Right renal cortex interstitium (tissue), 3 donors: ENCODE measurements around the gene LARP1. TPM values are rescaled to one million over a fixed set of nuclear protein-coding genes. Genes with fewer than 3 reads are reported as not detected.
"Not testable (repeated sequence)": the region's sequence is repeated elsewhere in the genome, so short reads cannot be mapped to it uniquely, and the experiment has no call there.

ENCODE experiments used
- DNase-seq, 3 donors: peaks; one replicate each; pipeline ENCODE4 v3.0.0-alpha.2; 2013; ENCODE audit warnings: low read depth in 3 of 3, low spot score in 2 of 3
- polyA plus RNA-seq, 3 donors: library from polyadenylated mRNA; unstranded; fragments of 120-200 nt; gene quantifications; one replicate each; pipeline ENCODE4 v1.2.1, GENCODE V29; 2013; ENCODE audit not compliant: insufficient read length in 3 of 3

Gene LARP1
- 100 to 1,000 TPM; 133 to 135 (median 133) TPM for polyA plus RNA-seq

DNA sequence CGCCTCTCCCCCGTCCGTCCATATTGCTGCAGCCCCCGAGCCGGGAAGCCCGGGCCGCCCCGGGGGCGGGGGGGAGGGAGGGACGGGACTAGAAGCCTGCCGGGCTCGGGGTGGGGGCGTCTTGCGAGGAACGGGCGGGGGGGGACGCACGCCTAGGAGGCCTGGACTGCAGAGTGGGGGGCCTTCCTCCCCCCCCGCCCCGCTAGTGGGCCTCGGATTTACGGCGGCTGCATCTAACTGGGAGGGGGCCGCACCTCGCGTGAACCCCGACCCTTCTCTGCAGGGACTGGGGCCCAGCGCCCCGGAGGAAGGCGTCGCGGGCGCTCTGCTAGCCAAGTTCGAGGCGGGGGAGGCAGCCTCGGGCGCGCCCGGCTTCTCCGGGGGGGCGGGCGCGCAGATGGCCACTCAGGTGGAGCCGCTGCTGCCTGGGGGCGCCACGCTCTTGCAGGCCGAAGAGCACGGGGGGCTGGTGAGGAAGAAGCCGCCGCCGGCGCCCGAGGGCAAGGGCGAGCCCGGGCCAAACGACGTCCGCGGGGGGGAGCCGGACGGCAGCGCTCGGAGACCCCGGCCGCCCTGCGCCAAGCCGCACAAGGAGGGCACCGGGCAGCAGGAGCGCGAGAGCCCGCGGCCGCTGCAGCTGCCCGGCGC, at the start of gene LARP1:
TSS of gene LARP1 (plus strand) at position 17 of the 648 bp plus-strand sequence. CDS start at position 398, 381 bp downstream.
- no peak for DNase-seq

DNA sequence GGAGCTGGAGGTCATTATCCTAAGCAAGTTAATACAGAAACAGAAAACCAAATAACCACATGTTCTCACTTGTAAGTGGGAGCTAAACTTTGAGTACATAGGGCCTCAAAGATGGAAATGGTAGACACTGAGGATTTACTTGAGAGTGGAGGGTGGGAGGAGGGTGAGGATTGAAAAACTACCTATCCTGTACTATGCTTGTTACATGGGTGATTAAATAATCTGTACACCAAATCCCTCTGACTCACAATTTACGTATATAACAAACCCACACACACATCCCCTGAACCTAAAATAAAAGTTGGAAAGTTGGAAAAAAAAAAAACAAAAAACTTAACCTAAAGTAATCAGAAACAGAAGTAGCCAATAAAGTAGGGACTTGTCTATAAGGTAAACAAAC, 48.8 kb upstream of the LARP1 start:
- DNase-seq: no peak

DNA sequence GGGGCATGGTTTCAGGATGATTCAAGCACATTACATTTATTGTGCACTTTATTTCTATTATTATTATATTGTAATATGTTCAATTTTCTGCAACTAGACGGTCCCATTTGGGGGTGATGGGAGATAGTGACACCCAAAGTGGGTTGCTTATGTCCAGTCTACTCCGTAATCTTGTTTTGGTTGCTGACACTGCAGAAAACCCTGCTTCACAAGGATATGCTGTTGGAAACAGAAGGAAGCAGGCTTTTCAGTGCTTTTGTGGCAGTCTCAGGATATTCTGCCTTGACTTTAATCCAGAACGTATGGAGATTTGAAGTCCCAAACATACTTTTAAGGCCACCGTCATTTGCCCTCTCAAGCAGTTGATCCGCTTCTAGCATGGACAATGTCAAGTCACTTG, 47.5 kb upstream of the LARP1 start:
- DNase-seq: no peak

DNA sequence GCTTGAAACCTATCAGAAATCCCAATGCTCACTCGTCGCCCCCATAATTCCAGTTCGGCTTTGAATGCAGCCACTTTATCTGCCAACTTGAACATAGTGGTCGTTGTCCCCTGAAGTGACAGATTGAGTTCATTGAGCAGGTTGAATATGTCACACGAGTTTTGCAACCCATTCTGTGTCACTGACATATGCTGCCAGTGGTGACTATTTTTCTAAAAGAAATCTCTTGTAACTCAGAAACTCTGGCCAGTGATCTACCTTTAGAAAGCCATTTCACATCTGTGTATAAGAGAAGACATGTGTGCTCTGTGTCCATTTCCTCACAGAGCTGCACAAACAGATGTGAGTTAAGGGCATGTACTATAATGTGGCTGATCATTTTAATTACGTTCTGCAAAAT, 47.0 kb upstream of the LARP1 start:
- no peak for DNase-seq

DNA sequence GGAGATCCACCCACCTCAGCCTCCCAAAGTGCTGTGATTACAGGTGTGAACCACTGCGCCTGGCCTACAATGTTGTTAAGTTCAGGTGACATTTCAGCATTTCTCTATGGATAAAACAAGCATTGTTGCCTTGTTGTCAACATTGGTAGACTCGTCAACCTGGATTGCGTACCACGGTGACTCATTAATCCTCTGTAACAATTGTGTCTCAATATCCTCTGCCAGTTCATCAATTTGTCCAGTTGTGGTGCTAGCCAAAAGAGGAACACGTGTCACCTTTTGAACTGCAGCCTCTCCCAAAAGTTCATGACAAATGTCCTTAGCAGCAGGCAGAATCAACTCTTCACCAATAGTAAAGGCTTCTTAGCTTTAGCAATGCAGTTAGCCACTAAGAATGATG, 46.3 kb upstream of the LARP1 start:
- DNase-seq: no peak

DNA sequence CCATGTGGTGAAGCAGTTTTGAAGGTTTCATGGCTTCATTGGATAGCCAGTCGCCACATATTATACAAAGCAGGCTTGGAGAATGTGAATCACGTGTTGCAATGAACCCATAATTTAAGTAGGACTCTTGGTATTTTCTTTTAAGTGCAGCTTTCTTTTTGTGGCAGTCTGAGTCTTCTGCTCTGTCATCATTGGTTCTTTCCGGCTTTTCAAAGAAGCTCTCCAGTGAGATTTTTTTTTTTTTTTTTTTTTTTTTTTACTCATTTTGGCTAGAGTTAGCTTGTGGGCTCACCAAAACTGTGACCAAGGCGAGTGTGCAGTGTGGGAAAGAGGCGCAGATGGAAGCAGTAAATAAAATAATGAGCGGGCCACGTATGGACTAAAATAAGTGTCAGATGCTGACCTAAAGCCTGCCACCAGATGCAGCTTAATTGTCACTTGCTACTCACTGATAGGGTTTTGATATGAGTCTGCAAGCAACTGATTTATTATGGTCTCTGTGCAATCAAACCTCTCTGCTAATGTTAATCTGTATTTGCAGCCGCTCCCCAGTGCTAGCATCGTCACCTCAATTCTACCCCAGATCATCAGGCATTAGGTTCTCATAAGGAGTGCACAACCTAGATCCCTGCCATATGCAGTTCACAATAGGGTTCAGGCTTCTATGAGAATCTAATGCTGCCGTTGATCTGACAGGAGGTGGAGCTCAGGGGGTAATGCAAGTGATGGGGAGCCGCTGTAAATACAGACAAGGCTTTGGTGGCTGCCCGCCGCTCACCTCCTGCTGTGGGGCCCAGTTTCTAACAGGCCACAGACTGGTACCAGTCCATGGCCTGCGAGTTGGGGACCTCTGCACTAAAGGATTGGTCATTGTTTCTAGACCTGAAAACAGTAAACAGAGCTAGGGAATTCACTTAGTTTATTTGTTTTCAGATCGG, 45.5 kb upstream of the LARP1 start:
- no peak for DNase-seq

DNA sequence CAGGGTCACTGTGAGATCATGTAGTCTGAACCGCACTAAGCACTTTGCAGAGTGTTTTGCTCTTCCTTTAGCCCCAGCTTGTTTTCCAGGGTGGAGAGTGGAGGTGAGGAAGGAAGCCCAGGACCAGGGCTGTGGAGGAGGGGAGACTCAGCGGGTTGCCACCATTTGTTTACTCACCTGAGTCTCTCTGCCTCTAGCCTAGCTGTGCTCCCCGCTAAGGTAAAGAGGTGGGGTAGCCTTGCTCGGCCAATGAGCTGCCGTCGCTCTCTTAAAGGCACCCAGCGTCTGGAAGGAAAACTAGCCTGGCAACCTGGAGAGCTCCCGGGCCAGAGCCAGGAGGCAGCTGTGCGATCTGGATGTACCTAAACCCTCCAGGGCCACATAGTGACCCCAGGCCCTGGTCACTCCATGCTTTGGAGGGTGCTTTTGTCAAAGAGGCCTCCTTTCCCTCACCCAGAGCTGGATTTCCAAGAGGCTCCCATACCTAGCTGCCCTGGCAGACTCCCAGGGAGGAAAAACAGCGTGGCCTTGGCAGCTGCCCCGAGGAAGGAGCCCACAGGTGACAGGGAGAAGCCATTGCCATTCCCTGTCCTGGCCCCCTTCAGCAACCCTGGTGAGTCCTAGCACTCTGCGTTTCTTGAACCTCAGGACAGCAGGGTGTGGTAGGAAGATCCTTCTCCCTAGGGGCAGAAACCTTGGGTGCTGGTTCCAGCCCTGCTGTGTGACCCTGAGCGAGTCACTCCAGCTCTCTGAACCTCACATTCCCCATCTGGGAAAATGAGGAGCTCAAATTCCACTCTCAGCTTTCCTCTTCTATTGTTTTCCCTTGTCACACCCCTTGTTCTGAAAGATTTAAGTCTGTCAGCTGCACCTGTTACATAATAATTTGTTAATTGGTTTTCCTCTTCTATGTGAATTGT, 42.4 kb upstream of the LARP1 start:
- DNase-seq: no peak

DNA sequence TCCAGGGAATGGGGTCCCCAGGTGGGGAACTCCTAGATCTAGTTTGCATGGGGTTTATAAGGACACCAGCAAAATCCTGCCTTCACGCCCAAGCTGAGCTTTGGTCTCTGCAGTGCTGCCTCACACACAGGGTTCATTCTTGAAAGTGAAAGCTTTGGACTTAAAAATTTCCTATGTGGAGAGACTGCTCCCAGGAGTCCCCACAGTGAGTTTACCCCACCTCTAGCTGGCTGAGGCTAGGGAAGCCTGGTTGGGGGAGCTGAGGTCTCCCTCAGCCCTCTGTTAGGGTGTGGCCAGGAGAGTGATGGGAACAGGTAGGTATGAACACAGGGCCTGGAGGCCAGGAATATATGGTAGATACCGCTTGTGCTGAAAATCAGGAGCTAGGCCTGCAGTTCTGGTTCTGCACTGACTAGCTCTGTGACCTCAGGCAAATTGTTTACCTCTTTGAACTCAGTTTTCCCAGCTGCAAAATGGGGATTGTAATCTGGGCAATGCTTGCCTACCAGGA, 41.5 kb upstream of the LARP1 start:
- no peak for DNase-seq

DNA sequence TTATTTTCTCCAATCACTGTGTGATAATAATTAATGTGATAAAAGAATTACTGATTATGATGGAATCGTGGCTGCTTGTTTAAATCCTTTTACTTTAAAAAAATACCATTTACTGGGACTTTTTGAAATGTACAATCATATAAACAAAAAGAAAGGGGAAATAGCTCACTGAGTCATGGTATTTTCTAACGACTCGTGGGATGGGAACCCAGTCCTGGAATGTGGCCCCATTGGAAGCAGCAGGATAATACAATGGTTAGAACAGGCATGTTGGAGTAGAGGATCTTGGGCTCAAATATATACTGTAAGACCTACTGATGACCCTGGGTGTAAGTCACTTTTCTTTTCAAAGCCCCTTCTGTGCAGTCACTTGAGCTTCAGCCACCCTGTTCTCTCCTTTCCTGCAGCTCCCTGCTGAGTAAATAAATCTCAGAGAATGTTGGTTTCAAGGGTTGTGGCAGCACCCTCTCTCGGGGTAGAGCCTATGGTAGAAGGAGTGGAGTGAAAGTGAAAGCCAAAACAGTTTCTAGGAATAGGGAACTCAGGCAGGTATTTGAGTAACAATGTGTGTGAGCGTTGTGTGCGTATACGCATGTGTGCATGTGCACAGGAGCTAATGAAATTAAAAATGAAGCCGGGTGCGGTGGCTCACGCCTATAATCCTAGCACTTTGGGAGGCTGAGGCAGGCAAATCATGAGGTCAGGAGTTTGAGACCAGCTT, 40.8 kb upstream of the LARP1 start:
- no peak for DNase-seq

DNA sequence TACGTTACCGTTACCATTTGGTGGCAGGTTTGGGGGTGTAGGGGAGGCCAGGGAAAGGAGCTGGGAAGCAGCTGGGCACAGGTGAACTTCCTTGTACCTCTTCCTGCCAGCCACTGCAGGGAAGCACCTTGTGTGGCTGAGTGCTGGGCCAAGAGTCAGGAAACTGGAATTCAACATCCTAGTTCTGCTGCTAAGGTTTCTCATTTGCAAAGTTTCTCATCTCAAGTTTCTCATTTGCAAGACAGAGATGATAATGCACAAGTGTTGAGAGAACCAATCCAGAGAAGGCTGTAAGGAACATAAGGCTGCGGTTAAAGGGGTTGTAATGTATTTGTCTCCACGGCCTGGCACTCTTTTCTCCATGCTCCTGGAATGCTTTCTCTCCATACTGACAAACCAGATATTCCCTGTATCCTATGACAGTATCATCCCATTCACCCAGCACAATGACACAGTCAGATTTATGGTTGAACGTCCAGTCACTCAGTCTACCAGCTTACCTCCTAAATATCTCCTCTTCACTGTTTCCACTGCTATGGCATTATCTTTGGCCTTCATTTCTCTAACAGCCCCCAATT, 33.6 kb upstream of the LARP1 start:
- DNase-seq: no peak

DNA sequence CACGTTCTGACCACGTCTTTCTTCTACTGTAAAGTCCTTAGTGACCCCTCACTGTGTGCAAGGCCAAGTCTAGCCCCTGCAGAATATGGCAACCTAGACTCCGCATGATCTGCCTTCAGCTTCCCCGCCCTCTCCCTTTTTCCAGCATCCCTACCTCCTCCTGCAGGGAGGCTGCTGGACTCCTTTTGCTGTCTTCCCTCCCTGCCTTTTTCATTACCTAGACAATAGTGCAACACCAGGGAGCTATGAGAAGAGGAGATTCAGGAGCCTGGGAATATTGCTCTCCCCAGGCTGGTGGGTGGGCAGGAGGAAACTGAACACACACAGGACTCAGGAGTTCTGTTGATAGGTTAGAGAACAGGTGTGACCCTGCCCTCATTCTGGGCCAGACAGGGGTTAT, 33.1 kb upstream of the LARP1 start:
- DNase-seq: no peak

DNA sequence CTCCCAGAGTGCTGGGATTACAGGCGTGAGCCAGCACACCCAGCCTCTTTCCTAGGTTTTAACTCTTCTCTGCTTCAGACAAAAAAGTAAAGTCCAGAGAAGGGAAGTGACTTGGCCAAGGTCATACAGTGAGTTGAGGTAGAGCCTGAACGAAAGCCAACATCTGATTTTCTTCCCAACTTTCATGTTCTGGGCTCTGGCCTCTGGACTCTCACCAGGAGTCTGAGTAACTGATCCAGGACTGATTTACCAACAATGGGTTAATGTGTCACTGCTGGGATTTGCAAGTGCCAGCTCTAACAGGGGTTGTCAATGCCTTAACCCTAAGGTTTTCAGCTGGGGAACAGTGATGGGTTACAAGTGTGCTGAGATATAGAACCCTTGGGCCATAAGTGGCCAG, 32.2 kb upstream of the LARP1 start:
- DNase-seq: no peak

DNA sequence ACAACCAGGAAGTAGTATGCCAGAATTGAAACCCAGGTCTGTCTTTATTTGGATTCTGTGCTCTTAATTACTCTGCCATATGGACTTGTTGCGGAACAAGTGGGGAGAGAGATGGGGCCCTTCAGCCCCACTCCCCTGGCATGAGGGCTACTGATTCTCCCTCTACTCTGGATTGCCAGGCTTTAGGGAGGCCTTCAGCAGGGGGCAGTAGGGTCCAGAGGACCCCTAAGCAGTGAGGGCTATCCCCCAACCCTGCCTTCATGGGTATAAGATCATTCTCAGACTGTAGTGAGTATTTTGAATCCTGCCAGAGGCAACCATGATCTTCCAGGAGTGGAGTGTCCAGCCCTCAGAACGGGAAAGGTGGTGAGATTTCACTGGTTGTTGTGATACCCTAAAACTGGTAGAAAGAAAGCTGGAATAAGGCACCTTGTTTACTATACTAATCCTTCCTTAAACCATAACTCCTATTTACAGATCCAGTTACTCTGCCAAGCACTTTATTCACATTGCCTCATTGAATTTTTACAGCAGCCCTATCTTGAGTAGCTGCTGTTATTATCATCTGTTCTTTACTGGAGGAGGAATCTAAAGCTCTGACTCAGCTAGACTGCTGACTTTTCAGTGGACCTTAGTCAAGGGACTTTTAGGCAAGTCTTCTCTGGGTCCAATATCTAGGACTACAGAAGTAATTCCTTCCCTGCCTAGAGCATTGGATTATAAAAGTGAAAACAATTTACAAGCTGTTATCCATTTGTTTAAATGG, 31.3 kb upstream of the LARP1 start:
- no peak for DNase-seq

DNA sequence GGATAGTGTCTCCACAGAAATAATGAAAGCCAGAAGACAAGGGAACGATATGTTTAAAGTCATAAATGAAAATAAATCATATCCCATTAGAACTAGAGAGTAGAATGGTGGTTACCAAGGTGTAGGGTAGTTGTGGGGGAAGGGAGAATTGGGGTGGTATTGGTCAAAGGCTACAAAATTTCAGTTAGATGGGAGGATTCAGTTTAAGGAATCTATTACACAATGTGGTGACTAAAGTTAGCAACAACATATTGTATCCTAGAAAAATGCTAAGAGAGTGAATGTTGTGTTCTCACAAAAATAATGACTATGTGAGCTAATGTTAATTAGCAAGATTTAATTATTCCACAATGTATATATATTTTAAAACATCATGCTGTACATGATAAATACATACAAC, 27.8 kb upstream of the LARP1 start:
- no peak for DNase-seq

DNA sequence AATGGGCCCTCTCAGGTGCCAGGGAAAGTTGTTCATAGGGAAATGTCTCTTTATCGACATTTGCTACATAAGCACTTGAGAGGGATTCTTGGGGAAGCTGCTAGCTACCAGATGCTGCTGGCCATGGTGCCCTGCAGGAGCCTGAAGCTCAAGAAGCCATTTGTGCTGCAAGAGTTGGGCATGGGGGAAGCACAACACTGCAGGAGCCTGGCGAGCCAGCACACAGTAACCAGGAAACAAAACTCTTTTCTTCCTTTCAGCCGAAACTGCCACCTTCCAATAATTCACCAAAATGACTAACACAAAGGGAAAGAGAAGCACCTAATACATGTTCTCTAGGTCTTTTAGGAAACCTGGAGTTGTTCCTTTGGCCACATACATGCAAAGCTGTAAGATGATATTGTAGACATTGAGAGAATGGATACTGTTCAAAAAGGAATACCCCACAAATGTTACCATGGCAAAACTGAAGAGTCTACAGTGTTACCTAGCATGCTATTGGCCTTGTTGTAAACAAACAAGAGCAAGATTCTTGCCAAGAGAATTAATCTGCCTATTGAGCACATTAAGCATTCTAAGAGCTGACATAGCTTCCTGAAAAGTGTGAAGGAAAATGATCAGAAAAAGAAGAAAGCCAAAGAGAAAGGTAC, 26.1 kb upstream of the LARP1 start:
- DNase-seq: no peak

DNA sequence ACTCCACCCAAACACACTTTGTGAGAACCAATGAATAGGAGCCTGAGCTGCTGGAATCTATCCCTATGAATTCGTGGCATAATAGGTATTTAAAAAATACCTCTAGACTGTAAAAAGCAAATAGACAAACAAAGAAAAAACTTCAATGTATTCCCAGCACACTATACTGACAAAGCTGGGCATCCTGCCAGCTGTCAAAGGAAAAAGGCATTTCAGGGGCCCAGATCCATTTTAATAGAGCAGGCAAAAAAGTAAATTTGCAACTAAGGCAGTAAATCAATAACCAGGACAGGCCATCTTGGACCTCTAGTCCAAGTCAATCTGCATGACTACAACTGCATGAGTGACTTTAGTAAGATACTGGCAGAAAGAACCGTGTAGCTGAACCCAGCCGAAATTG, 25.6 kb upstream of the LARP1 start:
- DNase-seq: no peak

DNA sequence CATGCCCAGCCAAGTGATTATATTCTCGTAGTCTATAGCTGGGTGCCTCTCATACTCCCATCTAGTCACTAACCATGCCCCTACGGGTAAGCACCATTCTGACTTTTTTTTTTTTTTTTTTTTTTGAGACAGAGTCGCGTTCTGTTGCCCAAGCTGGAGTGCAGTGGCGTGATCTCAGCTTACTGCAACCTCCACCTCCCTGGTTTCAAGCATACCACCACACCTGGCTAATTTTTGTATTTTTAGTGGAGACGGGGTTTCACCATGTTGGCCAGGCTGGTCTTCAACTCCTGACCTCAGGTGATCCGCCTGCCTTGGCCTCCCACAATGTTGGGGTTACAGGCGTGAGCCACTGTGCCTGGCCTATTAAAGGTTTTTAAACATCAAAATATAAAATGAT, 24.4 kb upstream of the LARP1 start:
- DNase-seq: not testable (repeated sequence)

DNA sequence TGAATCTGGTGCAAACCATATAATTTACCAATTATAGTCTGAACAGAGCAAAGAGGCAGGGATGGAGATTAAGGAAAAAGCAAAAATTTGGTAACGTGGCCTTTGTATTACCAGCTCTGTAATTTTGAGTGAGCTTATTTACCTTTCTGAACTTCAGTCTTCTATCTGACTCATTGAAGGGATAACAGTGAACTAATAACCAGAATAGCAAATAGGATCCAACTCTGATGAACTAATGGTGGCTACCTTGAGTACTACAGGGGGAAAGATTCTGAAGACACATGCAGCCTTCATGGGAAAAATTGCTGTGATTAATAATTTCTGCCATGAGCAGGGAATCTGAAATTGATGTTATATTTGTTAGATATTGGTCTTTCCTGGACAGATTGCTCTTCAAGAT, 23.0 kb upstream of the LARP1 start:
- no peak for DNase-seq
